COLO668 (cell line): ENCODE measurements around the gene LRRK1.

Experiments
- DNase-seq: peaks from one replicate; lab custom pipeline; 2025; ENCODE audit not compliant: unreplicated experiment; lab: John Stamatoyannopoulos, UW

Gene LRRK1

GRCh38 chr15:100932676-100933348 is 13.7 kb downstream of the LRRK1 start:
- no peak for DNase-seq

- DNase-seq: no peak
Measured at GRCh38 chr15:100934166-100934565, 15.0 kb downstream of the LRRK1 start.

- DNase-seq: no peak
Measured at GRCh38 chr15:100934726-100935125, 15.6 kb downstream of the LRRK1 start.

- DNase-seq: no peak
Measured at GRCh38 chr15:100937171-100937570, 18.0 kb downstream of the LRRK1 start.

GRCh38 chr15:100939791-100940190 is 20.6 kb downstream of the LRRK1 start:
- no peak for DNase-seq

DNA sequence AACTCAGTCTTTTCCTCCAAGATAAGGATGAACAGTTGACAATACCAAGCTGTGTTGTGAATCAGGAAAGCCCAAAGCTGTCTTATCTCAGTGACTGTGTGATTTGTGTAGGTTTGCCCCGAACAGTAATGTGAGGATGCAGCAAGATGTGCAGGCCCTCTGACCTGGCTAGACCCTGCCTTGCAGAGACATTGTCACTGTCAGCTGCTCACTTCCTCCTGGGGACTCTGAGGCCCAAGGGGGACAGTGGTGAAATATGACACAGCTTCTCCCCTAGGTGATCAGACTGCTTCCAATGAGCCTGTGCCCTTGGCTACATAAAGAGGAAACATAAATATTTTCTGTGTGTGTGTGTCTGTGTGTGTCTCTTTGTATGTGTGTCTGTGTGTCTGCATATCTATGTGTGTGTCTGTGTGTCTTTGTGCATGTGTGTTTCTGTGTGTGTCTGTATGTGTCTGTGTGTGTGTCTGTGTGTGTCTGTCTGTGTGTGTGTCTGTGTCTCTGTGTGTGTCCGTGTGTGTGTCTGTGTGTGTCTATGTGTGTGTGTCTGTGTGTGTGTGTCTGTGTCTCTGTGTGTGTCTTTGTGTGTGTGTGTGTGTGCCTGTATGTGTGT is 21.7 kb downstream of the LRRK1 start:
- DNase-seq: no peak

DNA sequence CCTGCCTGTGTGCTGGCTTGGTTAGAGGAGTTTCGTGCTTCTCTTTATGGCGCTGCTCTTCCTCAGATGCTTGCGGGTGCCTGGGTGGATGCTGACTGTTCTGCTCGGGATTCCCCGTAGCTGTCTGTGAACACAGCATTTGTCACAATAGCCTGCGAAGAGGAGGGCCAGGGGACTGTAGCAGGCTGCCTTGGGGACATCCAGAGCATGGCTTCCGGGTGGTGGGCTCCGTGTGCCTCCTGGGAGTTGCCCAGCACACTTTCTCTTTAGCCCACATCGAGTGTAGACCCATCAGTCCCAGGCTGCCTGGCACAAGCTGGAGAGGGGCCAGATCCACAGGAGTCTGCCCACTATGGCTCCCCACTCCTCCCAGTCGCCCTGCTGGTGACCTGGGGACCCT is 22.4 kb downstream of the LRRK1 start:
- DNase-seq: no peak

- DNase-seq: no peak
Measured at GRCh38 chr15:100942656-100943425, 23.7 kb downstream of the LRRK1 start.

GRCh38 chr15:100944244-100944895 is 25.2 kb downstream of the LRRK1 start:
- DNase-seq: no peak

DNA sequence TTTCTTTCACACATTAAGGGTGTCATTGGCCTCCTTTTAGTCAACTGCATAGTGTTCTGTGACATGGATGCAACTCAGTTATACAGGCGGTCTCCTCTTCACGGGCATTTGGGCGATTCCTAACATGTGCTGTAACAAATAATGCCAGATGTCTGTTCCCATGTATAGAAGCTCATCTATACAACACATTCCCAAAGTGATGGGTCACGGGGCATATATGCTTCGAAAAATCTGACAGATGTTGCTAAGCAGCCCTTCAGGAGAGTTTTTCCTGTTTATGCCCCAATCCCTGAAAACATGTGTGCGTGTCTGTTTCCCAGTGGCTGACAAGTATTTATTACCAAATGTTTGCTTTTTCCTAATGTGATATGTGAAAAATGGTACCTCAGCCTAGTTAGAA is 25.8 kb downstream of the LRRK1 start:
- DNase-seq: no peak

DNA sequence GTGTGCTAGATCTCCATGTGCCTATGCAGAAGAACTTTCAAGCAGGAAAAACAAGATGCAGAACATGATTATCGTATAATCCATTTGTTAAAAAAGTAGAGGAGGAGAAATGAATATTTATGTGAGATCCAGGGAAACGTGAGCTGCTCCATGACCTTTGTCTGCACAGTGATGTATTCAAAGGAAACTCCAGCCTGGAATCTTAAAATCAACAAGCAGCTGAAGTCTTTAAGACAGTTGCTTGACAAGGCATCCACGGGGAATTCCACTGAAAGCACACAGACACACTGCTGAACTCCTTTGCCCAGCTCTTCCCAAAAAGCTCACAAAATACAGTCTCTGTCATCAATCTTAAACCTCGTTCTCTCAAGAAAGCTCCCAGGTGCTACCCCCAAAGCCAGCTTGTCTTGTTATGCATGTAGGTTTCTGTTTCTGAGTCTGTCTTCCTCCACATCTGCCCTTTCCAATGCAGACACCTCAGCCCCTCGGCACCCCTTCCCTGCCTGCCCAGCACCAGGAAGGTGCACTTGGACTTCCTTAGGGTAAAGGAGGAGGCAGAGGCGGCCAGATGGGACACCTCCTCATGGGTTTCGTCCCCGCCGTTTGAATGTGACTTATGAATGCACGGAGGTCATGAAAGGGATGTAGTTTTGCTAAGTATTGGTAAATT is 28.7 kb downstream of the LRRK1 start:
- DNase-seq: no peak

DNA sequence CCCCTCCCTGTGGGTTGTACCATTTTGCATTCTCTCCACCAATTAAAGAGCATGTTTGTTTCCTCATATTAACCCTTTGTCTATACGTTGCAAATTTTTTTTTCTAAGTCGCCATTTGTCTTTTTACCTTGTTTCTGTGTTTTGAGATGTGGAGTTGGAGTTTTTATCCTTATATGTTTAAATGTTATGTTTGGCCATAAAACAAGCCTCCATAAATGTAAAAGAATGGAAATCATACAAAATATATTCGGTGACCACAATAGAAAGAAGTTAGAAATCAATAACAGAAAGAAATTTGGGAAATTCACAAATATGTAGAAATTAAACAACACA is 29.2 kb downstream of the LRRK1 start:
- DNase-seq: no peak

GRCh38 chr15:100949691-100950090 is 30.5 kb downstream of the LRRK1 start:
- no peak for DNase-seq

DNA sequence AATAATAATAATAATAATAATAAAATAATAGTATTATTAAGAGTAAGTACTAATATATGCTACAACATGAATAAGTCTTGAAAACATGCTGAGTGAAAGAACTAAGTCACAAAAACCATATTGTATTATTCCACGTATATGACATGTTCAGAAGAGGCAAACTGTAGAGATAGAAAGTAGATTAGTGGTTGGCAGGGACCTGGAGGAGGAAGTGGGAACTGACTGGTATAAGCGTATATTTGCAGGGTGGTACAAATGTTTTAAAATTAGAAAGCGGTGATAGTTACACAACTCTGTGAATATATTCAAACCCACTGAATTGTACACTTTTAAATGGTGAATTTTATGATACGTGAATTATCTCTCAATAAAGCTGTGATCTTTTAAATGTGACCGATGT is 32.8 kb downstream of the LRRK1 start:
- DNase-seq: no peak

- DNase-seq: no peak
Measured at GRCh38 chr15:100952566-100952965, 33.4 kb downstream of the LRRK1 start.

- no peak for DNase-seq
Measured at GRCh38 chr15:100958326-100959065, 39.3 kb downstream of the LRRK1 start.

DNA sequence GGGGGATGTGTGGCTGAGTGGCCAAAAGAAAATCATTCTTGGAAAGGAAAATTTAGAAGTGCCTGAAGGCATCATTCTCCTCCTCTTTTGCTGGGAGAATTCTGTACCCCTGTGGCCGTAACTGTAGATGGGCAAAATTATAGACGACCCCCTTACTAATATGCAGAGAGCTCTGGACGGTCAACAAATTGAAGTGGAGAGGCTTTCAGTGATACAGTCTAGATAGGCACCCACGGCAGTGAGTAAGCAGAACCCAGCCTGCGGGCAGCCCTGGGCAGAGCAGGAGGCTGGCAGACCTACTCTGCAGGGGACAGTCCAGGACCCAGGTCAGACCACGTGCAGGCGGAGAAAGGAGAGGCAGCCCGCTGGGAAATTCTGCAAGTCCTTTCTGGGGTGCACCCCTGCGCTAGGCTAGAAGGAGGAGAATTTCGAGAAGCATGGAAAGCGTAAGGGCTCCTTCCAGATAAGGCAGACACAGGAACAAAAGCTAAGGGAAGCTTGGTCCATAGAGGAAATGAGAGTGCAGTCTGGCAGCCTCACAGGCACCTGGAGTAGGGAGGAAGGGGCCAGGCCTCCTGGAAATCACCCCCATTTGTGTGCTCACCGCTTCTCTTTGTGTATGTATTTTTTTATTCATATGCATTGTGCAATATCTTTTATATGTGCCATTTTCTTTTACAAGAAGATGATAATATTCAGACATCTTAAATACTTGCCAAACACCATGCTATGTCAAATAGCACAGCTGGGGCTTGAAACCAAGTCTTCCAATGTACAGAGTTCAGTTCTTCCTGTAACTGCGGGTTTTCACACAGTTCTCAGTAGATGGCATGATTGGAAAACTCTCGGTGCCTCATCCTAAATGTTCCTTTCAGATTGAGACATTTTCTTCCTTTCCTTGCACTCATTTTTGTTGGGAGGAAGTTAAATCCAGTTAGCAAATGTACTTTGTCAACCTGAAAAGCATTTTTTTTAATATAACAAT is 40.2 kb downstream of the LRRK1 start:
- DNase-seq: no peak

DNA sequence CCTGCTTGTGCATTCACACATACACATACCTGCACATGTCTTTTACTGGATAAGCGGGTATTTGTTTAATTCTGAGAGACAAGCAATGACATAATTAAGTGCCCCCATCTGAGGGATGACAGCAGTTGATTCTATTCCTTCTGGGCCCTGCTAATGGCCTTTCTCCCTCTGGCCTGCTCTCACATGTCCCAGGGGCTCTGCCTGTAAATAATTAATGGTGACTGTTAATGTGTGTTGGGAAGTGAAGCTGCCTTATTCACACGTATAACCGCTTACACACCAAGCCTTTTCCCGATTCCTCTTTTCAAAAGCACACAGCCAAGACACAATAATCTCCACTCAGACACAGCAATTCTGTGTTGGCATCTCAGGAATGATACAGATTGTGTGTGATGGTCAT is 47.8 kb downstream of the LRRK1 start:
- no peak for DNase-seq
